ENCODE measurements around the gene FASTK. TPM values are rescaled to one million over a fixed set of nuclear protein-coding genes. Genes with fewer than 3 reads are reported as not detected.
A peak's percentile ranks its signal among the peaks of the same experiment; 100 is the strongest.

The FASTK gene
- total RNA-seq (10 to 100 TPM; 28.9 to 99.8 TPM), polyA plus RNA-seq (100 to 1,000 TPM in 1 of 2 donors, 10 to 100 TPM in 1; 80.0 to 108 TPM)
- long read RNA-seq, donor 1, transcript FASTK-201 (10 exons, 1,827 nt) = major isoform, 9 of 51 reads
- long read RNA-seq, donor 1, partial matches to known transcripts = 35 of 51 reads
- long read RNA-seq, donor 1, other reads (novel, unspliced or antisense) = 0 of 51 reads
- long read RNA-seq, donor 2, partial matches to known transcripts = 26 of 30 reads
- long read RNA-seq, donor 2, other reads (novel, unspliced or antisense) = 0 of 30 reads
- long read RNA-seq, donor 3, partial matches to known transcripts = 29 of 36 reads
- long read RNA-seq, donor 3, other reads (novel, unspliced or antisense) = 0 of 36 reads
- long read RNA-seq, donor 4, partial matches to known transcripts = 45 of 50 reads
- long read RNA-seq, donor 4, other reads (novel, unspliced or antisense) = 0 of 50 reads
- long read RNA-seq, donor 5, transcript FASTK-201 (10 exons, 1,827 nt) = major isoform, 8 of 63 reads
- long read RNA-seq, donor 5, partial matches to known transcripts = 49 of 63 reads
- long read RNA-seq, donor 5, other reads (novel, unspliced or antisense) = 0 of 63 reads

GRCh38 chr7:151080522-151081169, at the start of gene FASTK:
Gene FASTK, minus strand, starts transcription at chr7:151080809. Its CDS starts 43 bp downstream, at chr7:151080766.
- Histone ChIP-seq H3K4me1 (ENCODE audit: control insufficient read depth in 5 of 5, insufficient read depth in 5 of 5, low read length in 5 of 5) (peaks cover 13 to 52% (median 33%) of the 10 kb centered on the region in 5 donors), H3K36me3 (ENCODE audit: control insufficient read depth in 4 of 4, insufficient read depth in 4 of 4, low read length in 4 of 4) (peaks cover 0 to 14% (median 10%) of the 10 kb centered on the region in 4 donors), H3K9me3 (ENCODE audit: control insufficient read depth in 4 of 4, insufficient read depth in 3 of 4, low read length in 3 of 4) (no peaks in the 10 kb centered on the region), H3K27me3 (ENCODE audit: control insufficient read depth in 3 of 3, insufficient read depth in 3 of 3, low read length in 2 of 3) (no peaks in the 10 kb centered on the region), H3K9ac (ENCODE audit: insufficient read depth in 1 of 2, low read length in 2 of 2) (peak within 1 kb of the TSS in 1 of 2 donors; percentile 7), H3K4me3 (peak within 1 kb of the TSS; percentile 88), H3K27ac (ENCODE audit: low read depth in 1 of 2, low read length in 1 of 2) (peak within 1 kb of the TSS; percentile 94)
- DNase-seq (peak; percentile 92 to 95 (median 94)), ATAC-seq (ENCODE audit: insufficient read depth, low FRiP score) (peak; percentile 90)
- 2% methylated on average over 61 to 66 of the region's 66 CpGs for WGBS, 2 donors
- no peak for TF ChIP-seq CTCF (IDR thresholded peaks at IDR 0.05; ENCODE audit: control extremely low read depth, extremely low read depth)

GRCh38 chr7:151129960-151130591, 49.5 kb upstream of the FASTK start:
- peaks cover 0 to 78% (median 24%) of the 10 kb centered on the region in 4 donors for H3K36me3 ChIP-seq (ENCODE audit: control insufficient read depth in 4 of 4, insufficient read depth in 4 of 4, low read length in 4 of 4)
- no peak for DNase-seq
- WGBS, 2 donors = 95 to 97% methylated on average over 9 of the region's 9 CpGs
- H3K9ac ChIP-seq (ENCODE audit: insufficient read depth in 1 of 2, low read length in 2 of 2) = no peak overlapping the region
- peaks cover 0 to 4% (median 0%) of the 10 kb centered on the region in 4 donors for H3K9me3 ChIP-seq (ENCODE audit: control insufficient read depth in 4 of 4, insufficient read depth in 3 of 4, low read length in 3 of 4)
- ATAC-seq (ENCODE audit: insufficient read depth, low FRiP score) = no peak
- peaks cover 0 to 20% (median 5%) of the 10 kb centered on the region in 5 donors for H3K4me1 ChIP-seq (ENCODE audit: control insufficient read depth in 5 of 5, insufficient read depth in 5 of 5, low read length in 5 of 5)
- no peaks in the 10 kb centered on the region for H3K27me3 ChIP-seq (ENCODE audit: control insufficient read depth in 3 of 3, insufficient read depth in 3 of 3, low read length in 2 of 3)
- no peak overlapping the region for H3K27ac ChIP-seq (ENCODE audit: low read depth in 1 of 2, low read length in 1 of 2)
- TF ChIP-seq CTCF (IDR thresholded peaks at IDR 0.05; ENCODE audit: control extremely low read depth, extremely low read depth) = no peak
- H3K4me3 ChIP-seq = no peak overlapping the region

- ATAC-seq (ENCODE audit: insufficient read depth, low FRiP score) = no peak
Observed at GRCh38 chr7:151129117-151129959, 48.7 kb upstream of the FASTK start.

More at GRCh38 chr7:151129117-151129959, 48.7 kb upstream of the FASTK start:
- H3K27ac ChIP-seq (ENCODE audit: low read depth in 1 of 2, low read length in 1 of 2) = no peak overlapping the region
- H3K9ac ChIP-seq (ENCODE audit: insufficient read depth in 1 of 2, low read length in 2 of 2) = no peak overlapping the region
- H3K36me3 ChIP-seq (ENCODE audit: control insufficient read depth in 4 of 4, insufficient read depth in 4 of 4, low read length in 4 of 4) = peaks cover 0 to 74% (median 20%) of the 10 kb centered on the region in 4 donors
- peaks cover 0 to 20% (median 6%) of the 10 kb centered on the region in 5 donors for H3K4me1 ChIP-seq (ENCODE audit: control insufficient read depth in 5 of 5, insufficient read depth in 5 of 5, low read length in 5 of 5)
- no peak for TF ChIP-seq CTCF (IDR thresholded peaks at IDR 0.05; ENCODE audit: control extremely low read depth, extremely low read depth)
- DNase-seq = no peak
- WGBS, 2 donors = 93% methylated on average over 26 to 28 of the region's 28 CpGs
- peaks cover 0 to 4% (median 0%) of the 10 kb centered on the region in 4 donors for H3K9me3 ChIP-seq (ENCODE audit: control insufficient read depth in 4 of 4, insufficient read depth in 3 of 4, low read length in 3 of 4)
- H3K27me3 ChIP-seq (ENCODE audit: control insufficient read depth in 3 of 3, insufficient read depth in 3 of 3, low read length in 2 of 3) = no peaks in the 10 kb centered on the region
- H3K4me3 ChIP-seq = no peak overlapping the region

All from lung (tissue), 16 donors.